Measurements from ENCODE around the gene LMF2.

DNA sequence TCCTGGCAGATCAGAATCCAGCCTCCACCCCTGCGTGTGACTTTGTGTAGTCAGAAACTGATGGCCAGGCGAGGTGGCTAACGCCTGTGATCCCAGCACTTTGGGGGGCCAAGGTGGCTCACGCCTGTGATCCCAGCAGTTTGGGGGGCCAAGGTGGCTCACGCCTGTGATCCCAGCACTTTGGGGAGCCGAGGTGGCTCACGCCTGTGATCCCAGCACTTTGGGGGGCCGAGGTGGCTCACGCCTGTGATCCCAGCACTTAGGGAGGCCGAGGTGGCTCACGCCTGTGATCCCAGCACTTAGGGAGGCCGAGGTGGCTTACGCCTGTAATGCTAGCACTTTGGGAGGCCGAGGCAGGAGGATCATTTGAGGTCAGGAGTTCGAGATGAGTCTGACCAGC lies 5.7 kb upstream of the LMF2 start:
- TF ChIP-seq, protein P1, sequence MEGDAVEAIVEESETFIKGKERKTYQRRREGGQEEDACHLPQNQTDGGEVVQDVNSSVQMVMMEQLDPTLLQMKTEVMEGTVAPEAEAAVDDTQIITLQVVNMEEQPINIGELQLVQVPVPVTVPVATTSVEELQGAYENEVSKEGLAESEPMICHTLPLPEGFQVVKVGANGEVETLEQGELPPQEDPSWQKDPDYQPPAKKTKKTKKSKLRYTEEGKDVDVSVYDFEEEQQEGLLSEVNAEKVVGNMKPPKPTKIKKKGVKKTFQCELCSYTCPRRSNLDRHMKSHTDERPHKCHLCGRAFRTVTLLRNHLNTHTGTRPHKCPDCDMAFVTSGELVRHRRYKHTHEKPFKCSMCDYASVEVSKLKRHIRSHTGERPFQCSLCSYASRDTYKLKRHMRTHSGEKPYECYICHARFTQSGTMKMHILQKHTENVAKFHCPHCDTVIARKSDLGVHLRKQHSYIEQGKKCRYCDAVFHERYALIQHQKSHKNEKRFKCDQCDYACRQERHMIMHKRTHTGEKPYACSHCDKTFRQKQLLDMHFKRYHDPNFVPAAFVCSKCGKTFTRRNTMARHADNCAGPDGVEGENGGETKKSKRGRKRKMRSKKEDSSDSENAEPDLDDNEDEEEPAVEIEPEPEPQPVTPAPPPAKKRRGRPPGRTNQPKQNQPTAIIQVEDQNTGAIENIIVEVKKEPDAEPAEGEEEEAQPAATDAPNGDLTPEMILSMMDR (optimal IDR thresholded peaks at IDR 0.05 in 1 of 3, IDR thresholded peaks at IDR 0.05 in 1 of 3, conservative IDR thresholded peaks at IDR 0.05 in 1 of 3; ENCODE audit: extremely low read depth in 1 of 3, insufficient read depth in 2 of 3, low read length in 3 of 3): no peak
- no peak for TF ChIP-seq EZH2 (IDR thresholded peaks at IDR 0.05; ENCODE audit: low read length)

All from keratinocyte (primary cell).